ENCODE results near the gene RRAD.

GRCh38 chr16:66939366-66939765 lies 14.0 kb upstream of the RRAD start:
- no peak for TF ChIP-seq CTCF (IDR thresholded peaks at IDR 0.05; ENCODE audit: extremely low read depth in 1 of 2, insufficient read depth in 1 of 2, low read depth in 1 of 2, low read length in 2 of 2)
- no peak for TF ChIP-seq POLR2A (IDR thresholded peaks at IDR 0.05; ENCODE audit: low read depth, low read length)
- TF ChIP-seq MYC (IDR thresholded peaks at IDR 0.05; ENCODE audit: low read depth, low read length) = no peak
- TF ChIP-seq EZH2 (IDR thresholded peaks at IDR 0.05; ENCODE audit: borderline replicate concordance, low read depth, low read length, severe bottlenecking) = no peak
- TF ChIP-seq, protein P1, sequence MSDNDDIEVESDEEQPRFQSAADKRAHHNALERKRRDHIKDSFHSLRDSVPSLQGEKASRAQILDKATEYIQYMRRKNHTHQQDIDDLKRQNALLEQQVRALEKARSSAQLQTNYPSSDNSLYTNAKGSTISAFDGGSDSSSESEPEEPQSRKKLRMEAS (IDR thresholded peaks at IDR 0.05; ENCODE audit: insufficient read depth, insufficient read length) = no peak
- TF ChIP-seq POLR2AphosphoS5 (IDR thresholded peaks at IDR 0.05; ENCODE audit: insufficient read depth, low read depth, low read length) = no peak
- no peak for TF ChIP-seq GATA2 (IDR thresholded peaks at IDR 0.05; ENCODE audit: insufficient read depth, insufficient read length, low read depth, low read length)
